GM21360 (cell line): Measurements from ENCODE around the gene CDCP1.
"Not testable (repeated sequence)": the region's sequence is repeated elsewhere in the genome, so short reads cannot be mapped to it uniquely, and the experiment has no call there.

ENCODE experiments used
- ATAC-seq: cut with Tn5 transposase; IDR thresholded peaks from one replicate; pipeline ENCODE4 v1.9.1; 2021; ENCODE audit warnings: mild to moderate bottlenecking, moderate library complexity; ENCODE audit not compliant: unreplicated experiment

The CDCP1 gene

GRCh38 chr3:45173776-45174175 is 27.6 kb upstream of the CDCP1 start:
- no peak for ATAC-seq

GRCh38 chr3:45171283-45171682 is 25.1 kb upstream of the CDCP1 start:
- ATAC-seq = no peak

GRCh38 chr3:45170096-45170495 is 23.9 kb upstream of the CDCP1 start:
- ATAC-seq = no peak

GRCh38 chr3:45169125-45169904 is 23.1 kb upstream of the CDCP1 start:
- no peak for ATAC-seq

- ATAC-seq = no peak
Measured at GRCh38 chr3:45168451-45168850, 22.3 kb upstream of the CDCP1 start.

GRCh38 chr3:45167011-45167911 is 21.1 kb upstream of the CDCP1 start:
- ATAC-seq = peak; percentile 64

- ATAC-seq = no peak
Measured at GRCh38 chr3:45166321-45166879, 20.2 kb upstream of the CDCP1 start.

GRCh38 chr3:45165497-45166283 is 19.5 kb upstream of the CDCP1 start:
- ATAC-seq = no peak

- no peak for ATAC-seq
Measured at GRCh38 chr3:45164056-45164455, 17.9 kb upstream of the CDCP1 start.

GRCh38 chr3:45163481-45163880 is 17.3 kb upstream of the CDCP1 start:
- ATAC-seq = no peak

GRCh38 chr3:45154641-45155147 is 8.5 kb upstream of the CDCP1 start:
- ATAC-seq = no peak

- ATAC-seq = no peak
Measured at GRCh38 chr3:45153658-45154437, 7.7 kb upstream of the CDCP1 start.

GRCh38 chr3:45152307-45152706 is 6.1 kb upstream of the CDCP1 start:
- ATAC-seq = no peak

GRCh38 chr3:45151100-45151499 is 4.9 kb upstream of the CDCP1 start:
- no peak for ATAC-seq

- no peak for ATAC-seq
Measured at GRCh38 chr3:45148921-45149320, 2.7 kb upstream of the CDCP1 start.

- ATAC-seq = no peak
Measured at GRCh38 chr3:45145223-45145622, 955 bp downstream of the CDCP1 start.

GRCh38 chr3:45143673-45144671 is 2.2 kb downstream of the CDCP1 start:
- no peak for ATAC-seq

- not testable (repeated sequence) for ATAC-seq
Measured at GRCh38 chr3:45140770-45141155, 5.4 kb downstream of the CDCP1 start.
